BLaER1 treated with 17β-estradiol and CSF1 and Interleukin-3, amounts not matched to agents 10 nM and 100 nM (cell line): ENCODE results near the gene ERFL.

Experiments used
- H3K27ac ChIP-seq, 11 experiments: shearing (Covaris generic); formaldehyde crosslinking; 2 replicates each; pipeline ENCODE4 v1.8.1; 2022
- H3K27me3 ChIP-seq, 11 experiments: shearing (Covaris generic); formaldehyde crosslinking; 2 replicates each; pipeline ENCODE4 v1.8.1; 2022
- H3K36me3 ChIP-seq, 11 experiments: shearing (Covaris generic); formaldehyde crosslinking; 2 replicates each; pipeline ENCODE4 v1.8.1; 2022
- H3K4me1 ChIP-seq, 10 experiments: shearing (Covaris generic); formaldehyde crosslinking; 2 replicates each; pipeline ENCODE4 v1.8.1; 2022
- H3K4me2 ChIP-seq, 11 experiments: shearing (Covaris generic); formaldehyde crosslinking; 2 replicates each; pipeline ENCODE4 v1.8.1; 2022
- H3K4me3 ChIP-seq, 10 experiments: shearing (Covaris generic); formaldehyde crosslinking; 2 replicates each; pipeline ENCODE4 v1.8.1; 2022
- H3K9ac ChIP-seq, 11 experiments: shearing (Covaris generic); formaldehyde crosslinking; 2 replicates each; pipeline ENCODE4 v1.8.1; 2022
- H3K9me3 ChIP-seq, 11 experiments: shearing (Covaris generic); formaldehyde crosslinking; replicated peaks in 1 of 11; 2 replicates each; pipeline ENCODE4 v1.8.1; 2022
- H4K20me1 ChIP-seq, 11 experiments: shearing (Covaris generic); formaldehyde crosslinking; 2 replicates each; pipeline ENCODE4 v1.8.1; 2022
- Cebpa-rat ChIP-seq, 11 experiments: shearing (Covaris generic); IDR thresholded peaks; 2 replicates each; pipeline ENCODE4 v1.8.1; 2022

Gene ERFL

GRCh38 chr19:41913538-41914423 is 14.5 kb downstream of the ERFL start:
- Histone ChIP-seq H3K36me3 (peaks cover 0 to 4% (median 0%) of the 10 kb centered on the region in 11 experiments; a peak in 3 of 22 replicates), H3K4me3 (no peak overlapping the region; a peak in 1 of 20 replicates), H3K27me3 (peaks cover 68 to 92% (median 82%) of the 10 kb centered on the region in 11 experiments), H3K4me1 (peaks cover 6 to 24% (median 22%) of the 10 kb centered on the region in 10 experiments), H3K4me2 (0 out of 22 replicates have a peak overlapping the region, but pooled peaks of 1 of the 11 experiments have one; percentile 7), H3K9me3 (no peaks in the 10 kb centered on the region), H3K9ac (no peak overlapping the region), H3K27ac (no peak overlapping the region), H4K20me1 (peaks cover 31 to 69% (median 51%) of the 10 kb centered on the region in 11 experiments; a peak in 21 of 22 replicates)
- no peak for TF ChIP-seq Cebpa-rat (IDR thresholded peaks at IDR 0.05)

DNA sequence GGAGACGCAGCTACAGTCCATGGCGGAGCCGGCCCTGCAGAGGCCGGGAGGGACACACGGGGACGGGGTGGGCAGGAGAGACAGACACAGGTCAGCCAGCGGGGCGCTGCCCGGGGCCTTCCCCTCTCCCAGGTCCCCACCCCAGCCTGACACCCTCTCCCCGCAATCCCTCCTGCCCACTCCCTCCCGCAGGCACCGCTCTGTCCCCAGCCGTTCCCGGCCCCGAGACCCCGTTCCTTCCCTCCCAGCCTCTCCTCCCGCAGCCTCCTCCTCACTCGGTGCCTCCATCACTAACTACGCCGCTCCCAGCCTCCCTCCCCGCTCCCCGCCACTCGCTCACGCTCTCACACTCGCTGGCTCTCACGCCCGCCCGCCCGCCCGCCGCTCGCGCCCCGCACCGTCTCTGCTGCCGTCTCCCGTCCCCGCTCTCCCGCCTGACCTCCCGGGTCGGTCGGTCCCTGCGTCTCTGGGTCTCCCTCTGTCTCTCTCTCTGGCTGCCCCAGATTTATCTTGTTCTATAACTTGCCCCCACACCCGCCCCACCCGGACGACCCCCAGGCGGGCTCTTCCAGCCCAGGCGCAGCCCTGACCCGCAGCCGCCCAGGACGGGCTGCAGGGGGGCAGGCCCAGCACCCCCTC is 15.2 kb downstream of the ERFL start:
- H3K27ac ChIP-seq = no peak overlapping the region
- H3K4me3 ChIP-seq = no peak overlapping the region; a peak in 1 of 20 replicates
- 0 out of 22 replicates have a peak overlapping the region, but pooled peaks of 1 of the 11 experiments have one; percentile 7 for H3K4me2 ChIP-seq
- peaks cover 38 to 74% (median 59%) of the 10 kb centered on the region in 11 experiments; a peak in 21 of 22 replicates for H4K20me1 ChIP-seq
- peaks cover 6 to 24% (median 22%) of the 10 kb centered on the region in 10 experiments for H3K4me1 ChIP-seq
- H3K27me3 ChIP-seq = peaks cover 68 to 86% (median 80%) of the 10 kb centered on the region in 11 experiments
- no peaks in the 10 kb centered on the region for H3K9me3 ChIP-seq
- no peak overlapping the region for H3K9ac ChIP-seq
- H3K36me3 ChIP-seq = peaks cover 0 to 12% (median 5%) of the 10 kb centered on the region in 11 experiments; a peak in 10 of 22 replicates
- TF ChIP-seq Cebpa-rat (IDR thresholded peaks at IDR 0.05) = no peak

DNA sequence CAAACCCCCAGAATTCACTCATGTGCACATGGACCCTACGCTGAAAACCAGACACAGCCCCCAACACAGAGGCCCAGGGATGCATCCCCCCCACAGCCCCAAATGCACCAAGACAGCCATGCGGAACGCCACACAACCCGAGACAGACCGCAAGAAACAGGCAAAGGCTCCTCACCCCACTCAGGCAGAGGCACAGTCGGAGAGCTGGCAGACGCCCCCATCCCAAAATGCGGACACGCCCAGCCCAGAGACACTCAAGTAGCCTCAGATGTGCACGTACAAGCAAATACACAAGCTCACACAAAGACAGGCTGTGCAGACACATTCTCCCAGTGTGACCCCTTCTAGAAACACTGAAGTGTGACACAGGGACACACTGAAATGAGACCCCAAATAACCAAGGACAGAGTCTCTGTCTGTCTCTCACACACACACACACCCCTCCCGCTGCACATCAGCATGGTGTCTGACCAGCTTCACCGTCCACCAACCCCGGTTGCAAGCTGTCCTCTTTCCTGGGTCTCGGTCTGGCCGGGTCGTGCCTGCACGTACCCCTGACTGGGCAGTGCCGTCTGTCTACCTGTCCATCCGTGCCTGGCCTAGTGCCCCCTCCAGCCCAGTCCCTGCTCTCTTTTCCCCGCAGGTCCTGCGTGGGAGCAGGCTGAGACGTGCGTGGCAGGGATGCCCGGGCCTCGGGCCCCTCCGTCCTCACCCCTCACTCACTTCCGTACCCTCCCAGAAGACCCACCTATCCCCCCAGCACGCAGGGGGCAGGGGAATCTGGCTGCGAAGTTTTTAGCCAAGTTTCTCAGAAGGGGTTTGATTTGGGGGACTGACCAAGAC is 16.1 kb downstream of the ERFL start:
- H3K36me3 ChIP-seq = peaks cover 3 to 18% (median 10%) of the 10 kb centered on the region in 11 experiments; a peak in 21 of 22 replicates
- TF ChIP-seq Cebpa-rat (IDR thresholded peaks at IDR 0.05) = no peak
- no peaks in the 10 kb centered on the region for H3K9me3 ChIP-seq
- H3K9ac ChIP-seq = peak overlapping the region in 2 of 11 experiments; percentile 5 to 24; a peak in 1 of 22 replicates
- no peak overlapping the region for H3K27ac ChIP-seq
- H3K4me3 ChIP-seq = no peak overlapping the region
- peaks cover 6 to 24% (median 22%) of the 10 kb centered on the region in 10 experiments for H3K4me1 ChIP-seq
- peaks cover 67 to 77% (median 72%) of the 10 kb centered on the region in 11 experiments for H3K27me3 ChIP-seq
- peaks cover 43 to 77% (median 60%) of the 10 kb centered on the region in 11 experiments; a peak in 21 of 22 replicates for H4K20me1 ChIP-seq
- H3K4me2 ChIP-seq = peak overlapping the region in 8 of 11 experiments; percentile 4 to 64 (median 56); a peak in 15 of 22 replicates

GRCh38 chr19:41910992-41911888 is 17.0 kb downstream of the ERFL start:
- peak overlapping the region in 8 of 11 experiments; percentile 4 to 64 (median 56); a peak in 15 of 22 replicates for H3K4me2 ChIP-seq
- no peak for TF ChIP-seq Cebpa-rat (IDR thresholded peaks at IDR 0.05)

DNA sequence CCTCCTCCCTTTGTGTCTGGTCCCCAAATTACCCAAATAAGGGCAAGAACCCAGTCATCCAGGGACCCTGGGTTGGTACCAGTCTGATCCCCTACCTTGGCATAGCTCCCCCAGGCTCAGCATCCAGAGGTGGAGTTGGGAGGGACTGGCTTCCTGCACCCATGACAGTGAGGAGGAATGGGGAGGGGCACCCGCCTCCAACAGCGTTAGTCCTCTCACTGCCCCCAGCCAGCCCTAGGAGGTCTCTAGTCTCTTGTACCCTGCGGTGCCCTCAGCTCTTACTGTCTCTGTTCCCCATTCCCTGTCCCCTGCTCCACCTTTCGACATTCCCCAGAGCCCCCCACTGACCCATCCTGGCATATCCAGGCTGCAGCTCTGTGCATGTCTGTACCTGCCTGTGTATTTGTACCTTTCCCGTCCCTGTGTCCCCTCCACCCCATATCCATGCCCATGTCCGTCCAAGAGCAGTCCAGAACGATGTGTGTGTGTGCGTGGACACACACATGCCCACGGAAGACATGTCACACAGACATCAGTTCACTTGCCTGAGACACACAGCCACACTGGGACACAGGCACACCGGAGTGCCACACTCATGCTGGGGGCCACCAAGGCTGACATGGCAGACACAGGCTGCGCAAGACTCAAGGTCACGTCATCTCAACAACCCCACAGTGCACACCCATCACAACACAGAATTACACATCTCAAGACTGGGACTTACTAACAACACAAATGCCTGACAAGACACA is 17.8 kb downstream of the ERFL start:
- Histone ChIP-seq H3K9me3 (no peaks in the 10 kb centered on the region), H3K36me3 (peaks cover 20 to 35% (median 27%) of the 10 kb centered on the region in 11 experiments), H4K20me1 (peaks cover 58 to 91% (median 76%) of the 10 kb centered on the region in 11 experiments; a peak in 21 of 22 replicates), H3K27ac (no peak overlapping the region), H3K4me3 (no peak overlapping the region), H3K4me2 (no peak overlapping the region), H3K9ac (no peak overlapping the region), H3K27me3 (peaks cover 50 to 60% (median 55%) of the 10 kb centered on the region in 11 experiments), H3K4me1 (peaks cover 4 to 22% (median 19%) of the 10 kb centered on the region in 10 experiments)
- no peak for TF ChIP-seq Cebpa-rat (IDR thresholded peaks at IDR 0.05)

More at GRCh38 chr19:41910992-41911888, 17.0 kb downstream of the ERFL start:
- H3K4me3 ChIP-seq = no peak overlapping the region
- peaks cover 6 to 24% (median 22%) of the 10 kb centered on the region in 10 experiments for H3K4me1 ChIP-seq
- peaks cover 58 to 68% (median 63%) of the 10 kb centered on the region in 11 experiments for H3K27me3 ChIP-seq
- no peak overlapping the region for H3K9ac ChIP-seq
- H4K20me1 ChIP-seq = peaks cover 52 to 86% (median 69%) of the 10 kb centered on the region in 11 experiments; a peak in 21 of 22 replicates
- peaks cover 12 to 27% (median 19%) of the 10 kb centered on the region in 11 experiments for H3K36me3 ChIP-seq
- H3K27ac ChIP-seq = no peak overlapping the region
- H3K9me3 ChIP-seq = no peaks in the 10 kb centered on the region

GRCh38 chr19:41909706-41910105 is 18.5 kb downstream of the ERFL start:
- H3K4me1 ChIP-seq = peaks cover 0 to 18% (median 15%) of the 10 kb centered on the region in 10 experiments; a peak in 16 of 20 replicates
- H3K36me3 ChIP-seq = peaks cover 27 to 42% (median 34%) of the 10 kb centered on the region in 11 experiments
- no peaks in the 10 kb centered on the region for H3K9me3 ChIP-seq
- no peak for TF ChIP-seq Cebpa-rat (IDR thresholded peaks at IDR 0.05)
- no peak overlapping the region for H3K27ac ChIP-seq
- H3K4me2 ChIP-seq = no peak overlapping the region
- no peak overlapping the region for H3K4me3 ChIP-seq
- H3K9ac ChIP-seq = no peak overlapping the region
- peaks cover 43 to 53% (median 48%) of the 10 kb centered on the region in 11 experiments for H3K27me3 ChIP-seq
- peaks cover 54 to 95% (median 83%) of the 10 kb centered on the region in 11 experiments for H4K20me1 ChIP-seq
